HCT116 (cell line): ENCODE results near the gene SOX18. TPM values are rescaled to one million over a fixed set of nuclear protein-coding genes. Genes with fewer than 3 reads are reported as not detected.

ENCODE experiments used
- ATAC-seq: fragments of 200-7000 bp; cut with Tn5 transposase; 2 replicates; pipeline ENCODE4 v1.9.1; 2020; ENCODE audit warnings: mild to moderate bottlenecking, moderate library complexity
- BruUV-seq: library from RNA; stranded (reverse); fragments of 400-500 nt; replicated peaks from 2 replicates; lab custom pipeline; 2021; lab: Mats Ljungman, UMichigan
- CTCF ChIA-PET: fragments of 300-600 bp; sonication (Branson Sonifier 250); formaldehyde crosslinking; loops from one replicate; lab custom pipeline; 2021; ENCODE audit warnings: antibody characterized with exemption; lab: Charles Lee
- POLR2A ChIA-PET: fragments of 300-600, 350-600 bp; sonication (Branson Sonifier 250); formaldehyde crosslinking; loops from one replicate; lab custom pipeline; 2021; ENCODE audit warnings: antibody characterized with exemption; lab: Charles Lee
- RAD21 ChIA-PET, 2 experiments: fragments of 300-600 bp; sonication (Branson Sonifier 250); formaldehyde crosslinking; loops; one replicate each; lab custom pipeline; 2023; ENCODE audit warnings: low total read pairs in 2 of 2; ENCODE audit not compliant: uncharacterized antibody in 2 of 2, unreplicated experiment in 2 of 2, low non-redundant PET in 1 of 2; lab: Charles Lee
- DNase-seq: peaks from one replicate; pipeline ENCODE4 v3.0.0-alpha.2; 2010; ENCODE audit warnings: low read depth, low spot score
- H2AFZ ChIP-seq: fragments of 200-600 bp; shearing (Covaris generic), sonication (generic); 2 replicates; pipeline ENCODE4 v1.6.1; 2017; ENCODE audit warnings: low read depth, mixed run types, mixed read lengths, antibody characterized with exemption, low read length; ENCODE audit not compliant: poor library complexity, severe bottlenecking
- H3K27ac ChIP-seq: 2 replicates; pipeline ENCODE4 v1.5.1; 2012; ENCODE audit warnings: low read depth, low read length
- H3K27me3 ChIP-seq: fragments of 200-600 bp; sonication (generic); 2 replicates; pipeline ENCODE4 v1.6.1; 2016; ENCODE audit warnings: mixed run types, low read length, mixed read lengths; ENCODE audit not compliant: insufficient read depth
- H3K36me3 ChIP-seq, 2 experiments: fragments of 200-500 bp in 1 of 2; fragments of 200-600 bp in 1 of 2; sonication (Bioruptor generic) in 1 of 2; sonication (generic) in 1 of 2; 2 replicates each; pipeline versions ENCODE4 v1.5.1 to v1.6.1; 2014 to 2016; ENCODE audit warnings: low read length in 2 of 2, inconsistent platforms in 1 of 2, mixed read lengths in 1 of 2, mixed run types in 1 of 2; ENCODE audit not compliant: insufficient read depth in 2 of 2, control insufficient read depth in 1 of 2
- H3K4me1 ChIP-seq, 2 experiments: fragments of 200-600 bp in 1 of 2; sonication (generic) in 1 of 2; 2 replicates each; pipeline versions ENCODE4 v1.5.1 to v1.6.1; 2012 to 2017; ENCODE audit warnings: low read length in 2 of 2, inconsistent platforms in 1 of 2, mild to moderate bottlenecking in 1 of 2, mixed read lengths in 1 of 2, mixed run types in 1 of 2, moderate library complexity in 1 of 2; ENCODE audit not compliant: insufficient read depth in 2 of 2, control insufficient read depth in 1 of 2
- H3K4me2 ChIP-seq: fragments of 200-600 bp; sonication (generic); 2 replicates; pipeline ENCODE4 v1.6.1; 2017; ENCODE audit warnings: mixed run types, low read length, mixed read lengths
- H3K4me3 ChIP-seq, 2 experiments: fragments of 200-600 bp in 1 of 2; sonication (generic) in 1 of 2; replicated peaks in 1 of 2; 2 replicates each; pipeline ENCODE4 v1.5.1; 2011 to 2016; ENCODE audit warnings: low read length in 2 of 2, control low read depth in 1 of 2, low read depth in 1 of 2, mild to moderate bottlenecking in 1 of 2, mixed read lengths in 1 of 2, mixed run types in 1 of 2
- H3K79me2 ChIP-seq: fragments of 200-600 bp; sonication (generic); 2 replicates; pipeline ENCODE4 v1.6.1; 2017; ENCODE audit warnings: mild to moderate bottlenecking, mixed run types, low read length, moderate library complexity, mixed read lengths; ENCODE audit not compliant: insufficient read depth
- H3K9ac ChIP-seq: fragments of 200-600 bp; sonication (generic); 2 replicates; pipeline ENCODE4 v1.6.1; 2016; ENCODE audit warnings: low read length, mixed read lengths
- H3K9me2 ChIP-seq: fragments of 200-600 bp; sonication (generic), shearing (Covaris generic); 2 replicates; pipeline ENCODE4 v1.6.1; 2017; ENCODE audit warnings: mixed run types, mild to moderate bottlenecking, moderate library complexity; ENCODE audit not compliant: insufficient read depth
- H3K9me3 ChIP-seq, 2 experiments: fragments of 200-500 bp in 1 of 2; fragments of 200-600 bp in 1 of 2; sonication (Bioruptor generic) in 1 of 2; sonication (generic) in 1 of 2; 2 replicates each; pipeline ENCODE4 v1.6.1; 2014 to 2017; ENCODE audit warnings: low read length in 2 of 2, mixed read lengths in 2 of 2, inconsistent platforms in 1 of 2, low read depth in 1 of 2, mild to moderate bottlenecking in 1 of 2, mixed run types in 1 of 2, moderate library complexity in 1 of 2; ENCODE audit not compliant: control insufficient read depth in 1 of 2, insufficient read depth in 1 of 2
- H4K20me1 ChIP-seq: fragments of 200-600 bp; sonication (generic), shearing (Covaris generic); 2 replicates; pipeline ENCODE4 v1.6.1; 2017; ENCODE audit warnings: mixed run types, mild to moderate bottlenecking, moderate library complexity; ENCODE audit not compliant: insufficient read depth
- ATF3 ChIP-seq: IDR thresholded peaks from 2 replicates; pipeline ENCODE4 v1.6.1; 2012
- CBX3 ChIP-seq: IDR thresholded peaks from 2 replicates; pipeline ENCODE4 v1.6.1; 2012; ENCODE audit warnings: low read depth
- CEBPB ChIP-seq: IDR thresholded peaks from 2 replicates; pipeline ENCODE4 v1.6.1; 2012; ENCODE audit warnings: low read depth
- EGR1 ChIP-seq: IDR thresholded peaks from 2 replicates; pipeline ENCODE4 v1.6.1; 2012; ENCODE audit warnings: low read depth
- ELF1 ChIP-seq: IDR thresholded peaks from 2 replicates; pipeline ENCODE4 v1.6.1; 2012; ENCODE audit warnings: low read depth, borderline replicate concordance
- EZH2 ChIP-seq: fragments of 200-600 bp; sonication (generic); IDR thresholded peaks from 2 replicates; pipeline ENCODE4 v1.6.1; 2017; ENCODE audit warnings: antibody characterized with exemption, mixed run types
- MAX ChIP-seq: IDR thresholded peaks from 2 replicates; pipeline ENCODE4 v1.6.1; 2012
- POLR2AphosphoS5 ChIP-seq: IDR thresholded peaks from 2 replicates; pipeline ENCODE4 v1.6.1; 2011; ENCODE audit warnings: mild to moderate bottlenecking, low read depth, low read length, moderate library complexity
- RAD21 ChIP-seq: IDR thresholded peaks from 2 replicates; pipeline ENCODE4 v1.6.1; 2012; ENCODE audit warnings: low read depth, mild to moderate bottlenecking
- SP1 ChIP-seq: IDR thresholded peaks from 2 replicates; pipeline ENCODE4 v1.6.1; 2012; ENCODE audit warnings: low read depth
- SRF ChIP-seq: IDR thresholded peaks from 2 replicates; pipeline ENCODE4 v1.6.1; 2012; ENCODE audit warnings: low read depth
- TCF7L2 ChIP-seq: IDR thresholded peaks from 2 replicates; pipeline ENCODE4 v1.7.0; 2011; ENCODE audit warnings: borderline replicate concordance, inconsistent platforms; ENCODE audit not compliant: insufficient read depth, insufficient read length; ENCODE audit errors: extremely low read depth
- ZFX ChIP-seq: fragments of 450-650 bp; IDR thresholded peaks from 2 replicates; pipeline ENCODE4 v1.6.1; 2017
- ZNF274 ChIP-seq: fragments of 200-500 bp; sonication (Bioruptor generic); IDR thresholded peaks from 2 replicates; pipeline ENCODE4 v1.6.1; 2014; ENCODE audit warnings: mild to moderate bottlenecking, low read depth, low read length, inconsistent platforms
- intact Hi-C: fragments of 100-400 bp; cut with micrococcal nuclease; formaldehyde crosslinking; loops from 2 replicates; pipeline ENCODE4 v1.10.0; 2022
- total RNA-seq: library from RNA; stranded (reverse); gene quantifications from one replicate; pipeline ENCODE4 v1.2.1, GENCODE V29; 2021; ENCODE audit not compliant: unreplicated experiment
- TF ChIP-seq, protein P1 (sequence below): IDR thresholded peaks from 2 replicates; pipeline ENCODE4 v1.6.1; 2011; ENCODE audit warnings: mild to moderate bottlenecking, low read length, moderate library complexity; ENCODE audit not compliant: insufficient replicate concordance; ENCODE audit errors: extremely low read depth
- TF ChIP-seq, protein P2 (sequence below): IDR thresholded peaks from 2 replicates; pipeline ENCODE4 v1.6.1; 2012; ENCODE audit warnings: low read depth
- TF ChIP-seq, protein P3 (sequence below), 3 experiments: fragments of 200-600 bp in 1 of 3; sonication (generic) in 1 of 3; IDR thresholded peaks in 2 of 3; conservative IDR thresholded peaks in 1 of 3; 2 replicates each; pipeline ENCODE4 v1.5.1; 2012 to 2017; ENCODE audit warnings: low read depth in 2 of 3, low read length in 2 of 3, antibody characterized with exemption in 1 of 3, borderline replicate concordance in 1 of 3, control low read depth in 1 of 3, mild to moderate bottlenecking in 1 of 3, mixed read lengths in 1 of 3, mixed run types in 1 of 3, moderate library complexity in 1 of 3; ENCODE audit not compliant: insufficient read depth in 1 of 3

Gene SOX18
- total RNA-seq, 1 experiment from 2014 or later = 3.3 TPM

- RAD21 ChIA-PET = interaction anchor here in 1 of 2 experiments (0.6 kb wide), 1 partner anchor 538 kb away, joined by 5 read pairs; no protein-coding TSS in a partner anchor
- no peaks in the 10 kb centered on the region for H3K27me3 ChIP-seq
- H3K27ac ChIP-seq = no peak overlapping the region
- CTCF ChIA-PET = no interaction called here
- no TSS peak for BruUV-seq
- TF ChIP-seq SRF (no peak), EZH2 (no peak), POLR2AphosphoS5 (no peak), ZFX (no peak), TCF7L2 (no peak), ATF3 (no peak), MAX (no peak), RAD21 (no peak), ZNF274 (no peak), CEBPB (no peak), EGR1 (no peak), ELF1 (no peak), CBX3 (no peak), SP1 (no peak)
- TF ChIP-seq, protein P1, sequence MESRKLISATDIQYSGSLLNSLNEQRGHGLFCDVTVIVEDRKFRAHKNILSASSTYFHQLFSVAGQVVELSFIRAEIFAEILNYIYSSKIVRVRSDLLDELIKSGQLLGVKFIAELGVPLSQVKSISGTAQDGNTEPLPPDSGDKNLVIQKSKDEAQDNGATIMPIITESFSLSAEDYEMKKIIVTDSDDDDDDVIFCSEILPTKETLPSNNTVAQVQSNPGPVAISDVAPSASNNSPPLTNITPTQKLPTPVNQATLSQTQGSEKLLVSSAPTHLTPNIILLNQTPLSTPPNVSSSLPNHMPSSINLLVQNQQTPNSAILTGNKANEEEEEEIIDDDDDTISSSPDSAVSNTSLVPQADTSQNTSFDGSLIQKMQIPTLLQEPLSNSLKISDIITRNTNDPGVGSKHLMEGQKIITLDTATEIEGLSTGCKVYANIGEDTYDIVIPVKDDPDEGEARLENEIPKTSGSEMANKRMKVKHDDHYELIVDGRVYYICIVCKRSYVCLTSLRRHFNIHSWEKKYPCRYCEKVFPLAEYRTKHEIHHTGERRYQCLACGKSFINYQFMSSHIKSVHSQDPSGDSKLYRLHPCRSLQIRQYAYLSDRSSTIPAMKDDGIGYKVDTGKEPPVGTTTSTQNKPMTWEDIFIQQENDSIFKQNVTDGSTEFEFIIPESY = no peak
- TF ChIP-seq, protein P2, sequence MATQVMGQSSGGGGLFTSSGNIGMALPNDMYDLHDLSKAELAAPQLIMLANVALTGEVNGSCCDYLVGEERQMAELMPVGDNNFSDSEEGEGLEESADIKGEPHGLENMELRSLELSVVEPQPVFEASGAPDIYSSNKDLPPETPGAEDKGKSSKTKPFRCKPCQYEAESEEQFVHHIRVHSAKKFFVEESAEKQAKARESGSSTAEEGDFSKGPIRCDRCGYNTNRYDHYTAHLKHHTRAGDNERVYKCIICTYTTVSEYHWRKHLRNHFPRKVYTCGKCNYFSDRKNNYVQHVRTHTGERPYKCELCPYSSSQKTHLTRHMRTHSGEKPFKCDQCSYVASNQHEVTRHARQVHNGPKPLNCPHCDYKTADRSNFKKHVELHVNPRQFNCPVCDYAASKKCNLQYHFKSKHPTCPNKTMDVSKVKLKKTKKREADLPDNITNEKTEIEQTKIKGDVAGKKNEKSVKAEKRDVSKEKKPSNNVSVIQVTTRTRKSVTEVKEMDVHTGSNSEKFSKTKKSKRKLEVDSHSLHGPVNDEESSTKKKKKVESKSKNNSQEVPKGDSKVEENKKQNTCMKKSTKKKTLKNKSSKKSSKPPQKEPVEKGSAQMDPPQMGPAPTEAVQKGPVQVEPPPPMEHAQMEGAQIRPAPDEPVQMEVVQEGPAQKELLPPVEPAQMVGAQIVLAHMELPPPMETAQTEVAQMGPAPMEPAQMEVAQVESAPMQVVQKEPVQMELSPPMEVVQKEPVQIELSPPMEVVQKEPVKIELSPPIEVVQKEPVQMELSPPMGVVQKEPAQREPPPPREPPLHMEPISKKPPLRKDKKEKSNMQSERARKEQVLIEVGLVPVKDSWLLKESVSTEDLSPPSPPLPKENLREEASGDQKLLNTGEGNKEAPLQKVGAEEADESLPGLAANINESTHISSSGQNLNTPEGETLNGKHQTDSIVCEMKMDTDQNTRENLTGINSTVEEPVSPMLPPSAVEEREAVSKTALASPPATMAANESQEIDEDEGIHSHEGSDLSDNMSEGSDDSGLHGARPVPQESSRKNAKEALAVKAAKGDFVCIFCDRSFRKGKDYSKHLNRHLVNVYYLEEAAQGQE = no peak
- TF ChIP-seq, protein P3, sequence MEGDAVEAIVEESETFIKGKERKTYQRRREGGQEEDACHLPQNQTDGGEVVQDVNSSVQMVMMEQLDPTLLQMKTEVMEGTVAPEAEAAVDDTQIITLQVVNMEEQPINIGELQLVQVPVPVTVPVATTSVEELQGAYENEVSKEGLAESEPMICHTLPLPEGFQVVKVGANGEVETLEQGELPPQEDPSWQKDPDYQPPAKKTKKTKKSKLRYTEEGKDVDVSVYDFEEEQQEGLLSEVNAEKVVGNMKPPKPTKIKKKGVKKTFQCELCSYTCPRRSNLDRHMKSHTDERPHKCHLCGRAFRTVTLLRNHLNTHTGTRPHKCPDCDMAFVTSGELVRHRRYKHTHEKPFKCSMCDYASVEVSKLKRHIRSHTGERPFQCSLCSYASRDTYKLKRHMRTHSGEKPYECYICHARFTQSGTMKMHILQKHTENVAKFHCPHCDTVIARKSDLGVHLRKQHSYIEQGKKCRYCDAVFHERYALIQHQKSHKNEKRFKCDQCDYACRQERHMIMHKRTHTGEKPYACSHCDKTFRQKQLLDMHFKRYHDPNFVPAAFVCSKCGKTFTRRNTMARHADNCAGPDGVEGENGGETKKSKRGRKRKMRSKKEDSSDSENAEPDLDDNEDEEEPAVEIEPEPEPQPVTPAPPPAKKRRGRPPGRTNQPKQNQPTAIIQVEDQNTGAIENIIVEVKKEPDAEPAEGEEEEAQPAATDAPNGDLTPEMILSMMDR (IDR thresholded peaks at IDR 0.05 in 2 of 3, conservative IDR thresholded peaks at IDR 0.05 in 1 of 3; ENCODE audit: borderline replicate concordance in 1 of 3, insufficient read depth in 1 of 3, low read depth in 2 of 3, low read length in 2 of 3) = no peak
- H3K9me3 ChIP-seq = no peaks in the 10 kb centered on the region
- H3K9ac ChIP-seq = no peak overlapping the region
- POLR2A ChIA-PET = interaction anchor here (1.8 kb wide), 1 partner anchor 14 kb away, joined by 5 read pairs; no protein-coding TSS in a partner anchor
- no peaks in the 10 kb centered on the region for H3K9me2 ChIP-seq
- no peaks in the 10 kb centered on the region for H3K36me3 ChIP-seq
- H3K79me2 ChIP-seq = peaks cover 9% of the 10 kb centered on the region; the same call in 1 of the 2 replicates
- intact Hi-C loops = no loop called here
- H2AFZ ChIP-seq = no peak overlapping the region
- H4K20me1 ChIP-seq = no peaks in the 10 kb centered on the region
- no peak for ATAC-seq
- H3K4me2 ChIP-seq = no peak overlapping the region
- peaks cover 9 to 14% of the 10 kb centered on the region in 2 experiments for H3K4me1 ChIP-seq
- no peak overlapping the region for H3K4me3 ChIP-seq
- DNase-seq = no peak
Observed at GRCh38 chr20:64076061-64076997, 26.9 kb upstream of the SOX18 start.
